WI38 (cell line): ENCODE results near the gene CHPF.
A peak's percentile ranks its signal among the peaks of the same experiment; 100 is the strongest.

Experiments used
- H3K4me3 ChIP-seq: 2 replicates; pipeline ENCODE4 v1.5.1; 2011; ENCODE audit warnings: low read depth, mild to moderate bottlenecking, control low read depth, low read length
- TF ChIP-seq, protein P1 (sequence below): IDR thresholded peaks from 2 replicates; pipeline ENCODE4 v1.5.1; 2012; ENCODE audit warnings: low read depth, mild to moderate bottlenecking, control low read depth, low read length

The CHPF gene

DNA sequence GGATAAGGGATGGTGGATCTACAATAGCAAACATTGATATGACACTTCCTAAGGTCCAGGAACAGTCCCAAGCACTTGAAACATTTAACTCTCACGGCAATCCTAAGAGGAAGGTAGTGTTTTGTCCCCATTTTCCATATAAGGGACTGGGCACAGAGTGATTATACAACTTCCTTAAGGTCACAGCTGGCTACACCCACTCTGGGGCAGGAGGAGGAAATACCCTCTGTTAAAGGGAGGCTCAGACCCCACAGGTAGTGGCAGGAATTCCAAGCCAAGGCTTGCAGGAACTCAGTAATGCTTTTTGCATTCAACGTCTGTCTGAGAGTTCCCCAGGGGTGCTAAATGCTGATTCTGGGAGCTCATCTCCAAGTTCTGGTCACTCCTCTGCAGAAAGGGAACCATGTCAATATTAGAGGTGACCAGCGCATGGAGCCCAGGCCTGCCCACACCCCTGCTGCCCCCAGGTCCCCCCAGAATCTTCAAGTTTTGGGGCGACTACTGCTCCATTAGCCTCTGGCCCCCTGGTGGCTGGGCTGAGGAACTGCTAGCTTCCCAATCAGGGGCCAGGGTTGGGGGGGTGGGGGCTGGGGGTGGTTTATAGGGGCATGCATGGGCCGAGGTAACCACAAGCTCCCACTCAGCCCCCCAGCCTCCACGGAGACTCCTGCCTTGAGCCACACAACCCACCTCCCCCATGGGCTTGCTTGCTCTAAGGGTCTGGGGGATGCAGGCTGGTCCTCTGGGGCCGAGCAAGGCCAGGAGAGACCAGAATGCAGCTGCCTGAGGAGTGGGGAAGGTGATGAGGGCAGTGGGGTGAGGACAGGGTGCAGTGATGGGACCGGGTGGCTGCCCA lies 16.7 kb upstream of the CHPF start:
- H3K4me3 ChIP-seq, result no peak overlapping the region
- TF ChIP-seq, protein P1, sequence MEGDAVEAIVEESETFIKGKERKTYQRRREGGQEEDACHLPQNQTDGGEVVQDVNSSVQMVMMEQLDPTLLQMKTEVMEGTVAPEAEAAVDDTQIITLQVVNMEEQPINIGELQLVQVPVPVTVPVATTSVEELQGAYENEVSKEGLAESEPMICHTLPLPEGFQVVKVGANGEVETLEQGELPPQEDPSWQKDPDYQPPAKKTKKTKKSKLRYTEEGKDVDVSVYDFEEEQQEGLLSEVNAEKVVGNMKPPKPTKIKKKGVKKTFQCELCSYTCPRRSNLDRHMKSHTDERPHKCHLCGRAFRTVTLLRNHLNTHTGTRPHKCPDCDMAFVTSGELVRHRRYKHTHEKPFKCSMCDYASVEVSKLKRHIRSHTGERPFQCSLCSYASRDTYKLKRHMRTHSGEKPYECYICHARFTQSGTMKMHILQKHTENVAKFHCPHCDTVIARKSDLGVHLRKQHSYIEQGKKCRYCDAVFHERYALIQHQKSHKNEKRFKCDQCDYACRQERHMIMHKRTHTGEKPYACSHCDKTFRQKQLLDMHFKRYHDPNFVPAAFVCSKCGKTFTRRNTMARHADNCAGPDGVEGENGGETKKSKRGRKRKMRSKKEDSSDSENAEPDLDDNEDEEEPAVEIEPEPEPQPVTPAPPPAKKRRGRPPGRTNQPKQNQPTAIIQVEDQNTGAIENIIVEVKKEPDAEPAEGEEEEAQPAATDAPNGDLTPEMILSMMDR, result peak; percentile 78

DNA sequence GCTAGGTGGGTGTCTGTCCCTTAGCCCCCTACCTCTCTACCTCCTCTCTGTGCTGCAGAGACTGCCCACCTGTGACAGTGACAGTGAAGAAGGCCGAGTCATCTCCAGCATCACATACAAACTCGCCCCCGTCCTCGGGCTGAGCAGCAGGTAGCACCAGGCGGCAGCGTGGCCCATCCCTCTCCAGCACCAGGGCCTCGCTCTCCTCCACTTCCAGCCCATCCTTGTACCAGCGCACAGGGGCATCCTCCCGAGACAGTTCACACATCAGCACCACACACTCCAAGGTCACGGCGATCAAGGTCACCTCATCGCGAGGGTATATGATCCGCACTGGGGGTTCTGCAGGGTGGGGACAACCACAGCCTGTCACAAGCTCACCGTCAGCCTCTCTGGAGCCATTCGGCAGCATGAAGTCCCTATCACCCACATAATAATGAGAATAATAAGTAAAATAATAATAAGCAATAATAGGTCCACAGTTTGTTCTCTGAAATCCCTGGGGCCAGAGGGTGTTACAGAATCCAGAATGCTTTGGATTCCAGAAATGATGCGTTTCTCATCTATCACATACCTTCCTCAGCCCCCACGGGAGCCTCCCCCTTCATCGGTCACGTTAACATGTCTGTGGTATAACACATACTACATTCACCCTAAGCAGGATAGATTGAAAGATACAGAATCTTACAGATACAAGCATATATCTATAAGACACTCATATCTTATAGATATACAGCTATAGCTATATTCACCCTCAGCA lies 15.7 kb upstream of the CHPF start:
- no peak overlapping the region for H3K4me3 ChIP-seq
- TF ChIP-seq, protein P1, result no peak

DNA sequence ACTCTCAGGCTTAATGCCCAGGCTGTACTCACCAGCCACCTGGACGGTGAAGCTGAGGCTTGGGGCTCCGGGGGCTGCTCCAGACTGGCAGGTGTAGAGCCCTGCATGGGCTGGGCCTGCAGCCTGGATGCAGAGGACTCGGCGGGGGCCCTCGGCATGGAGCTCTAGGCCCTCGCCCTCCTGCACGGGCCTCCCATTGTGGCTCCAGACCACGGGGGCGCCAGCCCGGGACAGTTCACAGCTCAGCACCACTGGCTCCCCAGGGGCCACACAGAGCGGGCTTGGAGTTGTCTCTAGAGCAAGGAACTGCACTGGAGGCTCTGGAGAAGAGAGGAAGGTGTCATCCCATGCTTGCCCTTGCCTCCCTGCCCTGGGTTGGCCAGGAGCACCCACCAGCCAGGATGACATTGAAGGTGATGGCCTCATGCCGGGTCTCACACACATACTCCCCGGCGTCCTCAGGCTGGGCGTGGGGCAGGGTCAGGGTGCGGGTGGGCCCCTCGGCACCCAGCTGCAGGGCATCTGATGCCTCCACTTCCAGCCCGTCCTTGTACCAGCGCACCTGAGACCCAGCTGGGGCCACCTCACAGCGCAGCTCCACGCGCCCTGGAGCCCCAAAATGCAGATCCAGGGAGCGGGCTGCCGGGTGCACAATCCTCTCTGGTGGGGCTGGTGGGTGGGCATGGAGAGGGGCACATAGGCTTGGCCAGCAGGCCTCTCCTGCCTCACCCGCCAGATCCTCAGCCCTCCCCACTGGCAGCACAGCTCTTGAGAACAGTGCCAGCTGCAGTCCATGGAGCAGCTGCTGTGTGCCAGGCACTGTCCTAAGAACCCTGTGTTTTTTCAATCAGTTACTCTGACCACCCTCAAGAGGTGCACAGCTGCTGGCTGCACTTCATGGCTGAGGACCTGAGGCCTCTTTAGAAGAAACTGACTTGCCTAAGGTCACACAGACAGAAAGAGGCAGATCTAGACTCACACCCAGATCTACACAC lies 14.5 kb upstream of the CHPF start:
- H3K4me3 ChIP-seq, result no peak overlapping the region
- TF ChIP-seq, protein P1, result no peak

DNA sequence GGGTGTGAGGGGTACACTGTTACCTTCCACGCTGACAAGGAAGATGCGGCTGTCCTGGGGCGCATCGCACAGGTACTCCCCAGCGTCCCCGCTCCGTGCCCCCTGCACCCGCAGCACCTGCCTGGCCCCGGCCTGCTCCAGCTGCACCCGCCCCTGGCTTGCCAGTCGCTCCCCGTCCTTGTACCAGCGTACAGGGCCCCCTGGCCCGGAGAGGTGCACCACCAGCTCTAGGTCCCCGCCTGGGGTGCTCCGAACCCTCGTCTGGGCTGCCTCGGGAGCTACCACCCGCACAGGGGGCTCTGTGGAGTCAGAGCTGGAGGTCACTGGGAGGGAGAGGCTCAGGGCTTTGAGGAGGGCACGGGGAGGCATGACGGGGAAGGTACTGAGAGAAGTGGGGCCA lies 13.7 kb upstream of the CHPF start:
- TF ChIP-seq, protein P1, result no peak

DNA sequence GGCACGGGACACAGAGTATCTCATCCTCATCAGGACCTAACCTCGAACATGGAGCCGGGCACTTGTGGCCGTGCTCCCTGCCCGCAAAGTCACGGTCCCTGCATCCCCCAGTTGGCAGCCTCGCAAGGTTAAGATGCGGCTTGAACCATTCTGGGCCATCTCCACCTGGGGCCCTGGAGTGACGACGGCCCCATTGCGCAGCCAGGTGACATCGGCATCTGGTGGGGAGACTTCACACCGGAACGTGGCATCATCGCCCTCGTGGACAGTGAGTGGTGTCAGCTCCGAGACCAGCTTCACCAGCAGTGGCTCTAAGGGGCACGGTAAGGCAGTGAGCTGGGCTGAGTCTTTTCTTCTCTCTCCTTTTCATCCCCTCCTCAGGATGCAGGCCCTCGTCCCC lies 12.8 kb upstream of the CHPF start:
- H3K4me3 ChIP-seq, result no peak overlapping the region
- TF ChIP-seq, protein P1, result no peak

More for the DNA sequence above, 13.7 kb upstream of the CHPF start:
- H3K4me3 ChIP-seq, result no peak overlapping the region

DNA sequence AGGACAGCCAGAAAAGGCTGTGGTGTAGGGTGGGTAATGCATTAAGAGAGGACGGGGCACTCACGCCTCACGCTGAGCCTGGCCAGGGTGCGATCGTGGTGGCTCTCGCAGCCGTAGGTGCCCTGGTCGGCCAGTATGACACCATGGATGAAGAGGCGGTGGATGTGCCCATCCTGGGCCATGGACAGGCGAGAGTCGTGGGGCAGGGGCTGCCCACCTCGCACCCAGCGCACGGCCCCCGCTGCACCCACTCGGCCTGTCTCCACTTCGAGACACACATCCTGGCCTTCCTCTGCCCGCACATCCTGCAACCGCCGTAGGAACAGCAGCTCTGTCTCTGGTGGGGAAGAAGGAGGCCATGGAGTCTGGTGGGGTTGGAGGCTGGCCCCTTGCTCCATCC lies 12.3 kb upstream of the CHPF start:
- TF ChIP-seq, protein P1, result no peak
- no peak overlapping the region for H3K4me3 ChIP-seq
